ENCODE results near the gene C1RL.
"Not testable (repeated sequence)": the region's sequence is repeated elsewhere in the genome, so short reads cannot be mapped to it uniquely, and the experiment has no call there.

The C1RL gene

DNA sequence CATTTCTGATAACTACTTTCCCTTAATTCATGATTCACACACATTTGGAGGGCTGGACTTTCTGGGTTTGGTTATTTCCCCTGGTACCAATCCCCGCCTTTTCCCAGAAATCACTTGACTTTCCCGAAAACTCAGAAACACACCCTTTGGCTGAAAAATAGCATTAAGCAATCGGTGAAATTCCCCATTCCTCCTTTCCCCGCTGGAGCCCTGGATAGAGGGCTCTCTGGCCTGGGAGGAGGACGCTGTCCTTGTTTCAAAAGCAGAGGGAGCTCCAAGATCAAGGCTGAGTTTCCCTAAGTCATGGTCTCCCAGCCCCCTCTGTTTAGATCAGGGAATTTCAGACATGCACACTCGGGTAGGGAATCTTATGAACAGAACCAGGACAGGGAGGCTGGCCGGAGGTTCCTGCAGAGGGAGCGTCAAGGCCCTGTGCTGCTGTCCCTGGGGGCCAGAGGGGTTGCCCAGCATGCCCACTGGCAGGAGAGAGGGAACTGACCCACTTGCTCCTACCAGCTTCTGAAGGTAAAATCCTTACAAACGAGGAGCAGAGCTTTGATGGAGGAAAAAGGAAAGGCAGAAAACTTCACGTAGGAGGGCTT, 48.6 kb downstream of the C1RL start, which contains the start of gene C1S:
Gene C1S (plus strand): TSS at position 366 of the 602 bp plus-strand sequence. CDS start 1,195 bp downstream, outside the sequence.
- DNase-seq: no peak

DNA sequence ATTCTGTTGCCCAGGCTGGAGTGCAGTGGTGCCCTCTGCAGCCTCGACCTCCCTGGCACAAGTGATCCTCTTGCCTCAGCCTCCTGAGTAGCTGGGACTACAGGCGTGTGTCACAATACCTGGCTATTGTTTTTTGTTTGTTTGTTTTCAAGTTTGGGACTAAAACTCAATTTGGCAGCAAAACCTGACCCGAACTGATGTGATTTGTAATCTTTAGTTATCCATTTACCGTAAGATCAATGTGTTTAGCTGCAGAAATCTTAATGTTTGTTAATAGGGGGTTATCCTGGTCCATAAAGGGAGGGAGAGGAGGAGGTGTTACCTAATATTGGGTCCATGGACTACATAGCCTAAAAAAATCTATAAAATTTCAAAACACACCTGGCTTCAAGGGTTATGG, 49.2 kb downstream of the C1RL start:
- DNase-seq: no peak

DNA sequence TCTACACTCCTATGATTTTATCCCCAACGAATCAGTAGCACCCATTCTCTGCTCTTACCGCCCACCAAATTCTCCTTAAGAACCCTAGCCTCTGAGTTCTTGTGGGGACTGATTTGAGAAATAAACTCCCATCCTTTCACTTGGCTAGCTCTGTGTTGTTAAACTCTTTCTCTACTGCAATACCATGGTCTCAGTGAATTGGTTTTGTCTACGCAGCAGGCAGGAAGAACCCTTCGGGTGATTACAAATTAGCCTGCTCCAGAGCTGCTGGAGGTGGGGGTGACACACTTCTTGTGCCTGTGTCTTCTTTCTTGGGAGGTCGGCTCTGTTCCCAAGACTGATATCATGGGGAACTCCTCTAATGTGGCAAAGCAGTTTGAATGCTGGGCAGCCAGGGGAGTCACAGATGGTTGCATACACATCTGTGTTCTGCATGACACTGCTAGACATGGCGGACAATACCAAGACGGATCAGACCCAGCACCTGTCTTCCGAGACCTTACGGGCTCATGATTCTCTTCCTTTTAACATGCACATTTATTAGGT, 50.1 kb downstream of the C1RL start:
- DNase-seq: no peak

DNA sequence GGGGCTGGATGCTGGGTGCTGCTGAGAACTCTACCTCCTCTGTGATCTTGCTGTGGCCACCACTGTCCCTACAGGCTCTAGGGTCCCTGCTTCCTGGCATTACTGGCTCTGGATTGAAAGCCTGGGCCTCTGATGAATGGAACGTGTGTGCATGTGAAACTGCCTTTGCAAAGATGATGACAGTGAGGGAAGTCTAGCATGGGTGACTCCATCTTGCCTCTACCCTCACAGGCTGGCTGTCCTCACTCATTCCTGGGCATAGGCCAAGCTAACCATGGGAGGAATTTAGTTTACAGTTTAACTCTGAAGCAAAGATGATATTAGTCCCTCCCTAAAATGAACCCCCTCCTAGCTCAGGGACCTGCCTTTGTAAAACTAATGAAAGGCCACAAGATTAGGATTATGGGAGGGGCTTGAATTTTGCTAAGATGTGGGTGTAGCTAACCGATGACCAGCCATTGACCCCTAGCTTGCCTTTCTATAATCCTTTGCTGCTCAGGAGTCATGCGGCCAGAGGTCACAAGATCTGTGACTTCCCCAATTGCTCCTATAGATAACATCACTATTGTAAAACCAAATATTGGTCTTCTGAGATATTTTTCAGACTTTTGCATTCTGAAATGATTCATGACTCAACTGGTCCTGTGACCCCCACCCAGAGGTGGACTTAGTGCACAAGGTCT, 50.7 kb downstream of the C1RL start:
- DNase-seq: no peak

DNA sequence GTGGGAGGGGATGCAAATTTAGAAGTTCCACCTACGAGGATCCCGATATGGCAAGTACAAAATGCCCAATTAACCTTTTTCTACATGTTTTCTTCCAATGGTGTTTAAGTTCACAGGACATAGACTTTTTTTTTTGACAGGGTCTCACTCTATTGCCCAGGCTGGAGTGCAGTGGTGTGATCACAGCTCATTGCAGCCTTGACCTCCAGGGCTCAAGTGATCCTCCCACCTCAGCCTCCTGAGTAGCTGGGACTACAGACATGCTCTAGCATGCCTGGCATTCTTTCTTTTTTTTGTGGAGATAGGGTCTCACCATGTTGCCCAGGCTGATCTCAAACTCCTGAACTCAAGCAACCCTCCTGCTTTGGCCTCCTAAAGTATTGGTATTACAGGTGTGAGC, 53.3 kb downstream of the C1RL start:
- DNase-seq: not testable (repeated sequence)

DNA sequence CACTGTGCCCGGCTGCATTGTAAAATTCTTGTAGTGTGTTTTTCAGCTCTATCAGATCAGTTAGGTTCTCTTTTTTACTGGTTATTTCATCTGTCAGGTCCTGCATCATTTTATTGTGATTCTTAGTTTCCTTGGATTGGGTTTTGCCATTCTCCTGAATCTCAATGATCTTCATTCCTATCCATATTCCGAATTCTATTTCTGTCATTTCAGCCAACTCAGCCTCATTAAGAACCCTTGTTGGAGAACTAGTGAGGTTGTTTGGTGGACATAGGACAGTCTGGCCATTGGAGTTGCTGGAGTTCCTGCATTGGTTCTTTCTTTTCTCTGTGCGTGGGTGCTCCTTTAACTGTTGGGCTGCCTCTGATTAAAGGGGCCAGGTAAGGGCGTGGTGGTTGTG, 54.1 kb downstream of the C1RL start:
- DNase-seq: no peak

DNA sequence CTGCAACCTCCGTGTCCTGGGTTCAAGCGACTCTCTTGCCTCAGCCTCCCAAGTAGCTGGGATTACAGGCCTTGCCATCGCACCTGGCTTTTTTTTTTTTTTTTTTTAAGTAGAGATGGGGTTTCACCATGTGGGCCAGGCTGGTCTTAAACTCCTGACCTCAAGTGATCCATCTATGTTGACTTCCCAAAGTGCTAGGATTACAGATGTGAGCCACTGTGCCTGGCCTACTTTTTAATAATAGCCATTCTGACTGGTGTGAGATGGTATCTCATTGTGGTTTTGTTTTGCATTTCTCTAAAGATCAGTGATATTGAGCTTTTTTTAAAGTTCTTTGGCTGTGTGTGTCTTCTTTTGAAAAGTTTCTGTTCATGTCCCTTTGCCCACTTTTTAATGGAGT, 59.0 kb downstream of the C1RL start:
- not testable (repeated sequence) for DNase-seq

DNA sequence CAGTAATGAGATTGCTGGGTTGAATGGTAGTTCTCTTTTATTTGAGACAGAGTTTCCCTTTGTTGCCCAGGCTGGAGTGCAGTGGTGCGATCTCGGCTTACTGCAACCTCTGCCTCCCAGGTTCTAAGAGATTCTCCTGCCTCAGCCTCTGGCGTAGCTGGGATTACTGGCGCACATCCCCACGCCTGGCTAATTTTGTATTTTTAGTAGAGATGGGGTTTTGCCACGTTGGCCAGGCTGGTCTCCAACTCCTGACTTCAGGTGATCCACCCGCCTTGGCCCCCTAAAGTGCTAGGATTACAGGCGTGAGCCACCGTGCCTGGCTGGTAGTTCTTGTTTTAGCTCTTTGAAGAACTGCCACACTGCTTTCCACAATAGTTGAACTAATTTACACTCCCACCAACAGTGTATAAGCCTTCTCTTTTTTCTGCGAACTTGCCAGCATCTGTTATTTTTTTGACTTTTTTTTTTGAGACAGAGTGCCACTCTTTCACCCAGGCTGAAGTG, 59.5 kb downstream of the C1RL start:
- not testable (repeated sequence) for DNase-seq

DNA sequence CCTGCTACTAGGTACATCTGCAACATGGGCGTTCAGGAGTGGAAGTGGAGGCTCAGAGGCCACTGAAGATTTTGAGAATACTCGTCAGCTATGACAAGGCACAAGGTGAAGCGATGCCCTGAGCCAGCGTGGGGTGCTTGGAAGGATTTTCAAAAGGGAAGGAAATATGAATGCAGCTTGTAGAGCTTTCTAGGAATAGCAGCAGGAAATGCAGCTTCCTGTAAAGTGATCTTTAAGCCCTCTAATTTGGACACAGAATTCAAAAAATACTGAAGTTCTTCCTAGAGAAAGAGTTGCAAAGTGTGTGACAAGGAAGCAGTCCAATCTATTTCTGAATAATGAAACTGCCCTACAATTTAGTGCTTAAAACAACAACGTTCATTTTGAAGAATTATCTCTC, 61.7 kb downstream of the C1RL start:
- no peak for DNase-seq

DNA sequence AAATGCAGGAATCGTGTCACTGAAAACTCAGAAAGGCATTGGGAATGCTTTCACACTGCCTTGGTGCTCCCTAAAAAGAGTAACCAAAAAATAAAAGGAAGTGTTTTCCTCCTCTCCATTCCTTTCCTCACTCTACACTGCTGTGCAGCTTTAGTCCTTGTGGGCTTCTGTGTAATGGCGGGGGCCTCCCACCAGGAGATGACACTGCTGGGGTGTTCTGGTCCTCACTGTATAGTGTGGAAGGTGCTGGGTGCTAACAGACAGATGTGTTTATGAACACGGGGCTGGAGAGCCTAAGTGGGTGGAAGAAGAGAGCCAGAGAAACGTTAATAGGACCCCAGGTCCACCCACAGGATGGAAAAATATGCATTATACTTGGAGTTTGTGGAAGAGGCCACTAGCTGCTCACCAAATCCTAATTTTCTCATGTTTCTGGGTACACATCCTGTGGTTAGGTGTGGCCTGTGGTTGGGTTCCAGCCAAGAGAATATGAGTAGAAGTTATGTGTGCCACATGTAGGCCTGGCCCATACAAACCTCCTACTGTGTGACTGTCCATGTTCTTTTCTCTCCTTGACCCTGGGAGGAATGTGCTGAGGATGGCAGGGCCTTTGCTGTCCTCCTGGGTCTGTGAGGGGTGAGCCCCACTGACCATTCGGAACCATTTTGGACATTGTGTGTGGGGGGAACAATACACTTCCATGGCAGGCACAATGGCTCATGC, 62.5 kb downstream of the C1RL start:
- no peak for DNase-seq

DNA sequence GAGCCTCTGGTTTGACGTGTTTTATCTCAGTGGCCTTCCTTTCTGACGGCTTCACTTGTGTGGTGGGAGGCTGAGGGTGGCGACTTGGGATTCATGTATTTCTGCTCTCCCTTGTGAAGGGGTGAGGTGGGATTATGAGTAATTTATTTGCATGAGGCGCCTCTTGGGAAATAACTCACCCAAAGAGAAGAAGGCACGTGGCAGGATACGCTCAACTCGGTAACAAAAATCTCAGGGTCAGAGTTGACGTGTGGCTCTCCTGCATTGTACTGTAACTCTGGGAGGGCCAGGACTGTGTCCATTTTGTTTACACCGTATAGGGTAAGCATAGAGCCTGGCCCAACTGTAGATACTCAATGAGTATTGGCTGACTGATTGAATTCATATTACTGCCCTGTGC, 63.1 kb downstream of the C1RL start:
- no peak for DNase-seq

Data from NCI-H187 treated with DMSO at 0.1 percent for 48 hours (cell line).